ENCODE data around the gene FHOD3. TPM values are rescaled to one million over a fixed set of nuclear protein-coding genes. Genes with fewer than 3 reads are reported as not detected.

FHOD3 gene
- total RNA-seq, 4 donors from 2014 or later: 24.1 to 51.4 (median 33.8) TPM

DNA sequence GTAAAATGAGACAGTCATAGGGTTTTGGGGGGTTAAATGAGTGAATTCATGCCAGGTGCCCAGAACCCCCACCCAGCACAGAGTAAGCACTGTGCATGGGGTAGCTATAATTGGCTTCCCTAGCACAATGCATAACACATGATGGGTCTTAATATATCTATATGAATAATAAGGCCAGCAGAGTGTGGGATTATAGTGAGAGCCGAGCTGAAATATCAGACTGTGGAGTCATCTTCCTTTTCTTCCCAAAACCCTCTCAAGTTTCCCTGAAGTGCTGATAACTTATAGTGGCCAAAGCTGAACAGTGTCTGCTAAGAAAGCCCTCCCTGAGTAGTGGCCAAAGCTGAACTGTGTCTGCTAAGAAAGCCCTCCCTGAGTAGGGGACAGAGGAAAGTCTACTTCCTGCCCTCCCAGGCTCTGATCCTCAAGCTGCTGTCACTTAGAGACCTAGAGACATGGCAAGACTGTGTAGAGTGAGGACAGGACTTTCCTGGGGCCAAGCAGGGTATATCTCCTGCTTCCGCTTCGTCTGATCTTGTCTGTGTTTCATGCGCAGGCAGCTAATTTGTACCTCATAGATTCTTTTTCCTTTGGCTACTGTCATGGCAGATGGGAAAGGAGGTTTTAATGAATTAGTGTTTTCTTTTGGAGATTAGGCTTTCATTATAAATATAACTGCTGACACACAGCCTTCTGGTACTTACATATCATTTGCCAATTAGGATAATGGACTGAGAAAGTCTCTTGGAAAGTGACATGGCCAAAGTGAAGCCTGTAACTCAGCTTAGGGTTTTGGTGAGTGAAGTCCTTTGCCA lies 94.9 kb downstream of the FHOD3 start:
- 89% methylated on average over 4 of the region's 4 CpGs for WGBS
- DNase-seq (ENCODE audit: extremely low spot score): no peak
- TF ChIP-seq POLR2AphosphoS5 (IDR thresholded peaks at IDR 0.05): no peak
- TF ChIP-seq EP300 (IDR thresholded peaks at IDR 0.05): no peak
- TF ChIP-seq, protein P1, sequence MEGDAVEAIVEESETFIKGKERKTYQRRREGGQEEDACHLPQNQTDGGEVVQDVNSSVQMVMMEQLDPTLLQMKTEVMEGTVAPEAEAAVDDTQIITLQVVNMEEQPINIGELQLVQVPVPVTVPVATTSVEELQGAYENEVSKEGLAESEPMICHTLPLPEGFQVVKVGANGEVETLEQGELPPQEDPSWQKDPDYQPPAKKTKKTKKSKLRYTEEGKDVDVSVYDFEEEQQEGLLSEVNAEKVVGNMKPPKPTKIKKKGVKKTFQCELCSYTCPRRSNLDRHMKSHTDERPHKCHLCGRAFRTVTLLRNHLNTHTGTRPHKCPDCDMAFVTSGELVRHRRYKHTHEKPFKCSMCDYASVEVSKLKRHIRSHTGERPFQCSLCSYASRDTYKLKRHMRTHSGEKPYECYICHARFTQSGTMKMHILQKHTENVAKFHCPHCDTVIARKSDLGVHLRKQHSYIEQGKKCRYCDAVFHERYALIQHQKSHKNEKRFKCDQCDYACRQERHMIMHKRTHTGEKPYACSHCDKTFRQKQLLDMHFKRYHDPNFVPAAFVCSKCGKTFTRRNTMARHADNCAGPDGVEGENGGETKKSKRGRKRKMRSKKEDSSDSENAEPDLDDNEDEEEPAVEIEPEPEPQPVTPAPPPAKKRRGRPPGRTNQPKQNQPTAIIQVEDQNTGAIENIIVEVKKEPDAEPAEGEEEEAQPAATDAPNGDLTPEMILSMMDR (IDR thresholded peaks at IDR 0.05): no peak
- no peak for TF ChIP-seq POLR2A (IDR thresholded peaks at IDR 0.05; ENCODE audit: low read depth)
- H3K36me3 ChIP-seq: no peaks in the 10 kb centered on the region
- peaks cover 0 to 11% (median 0%) of the 10 kb centered on the region in 4 donors for H3K4me1 ChIP-seq
- no peak overlapping the region for H3K27ac ChIP-seq (replicated peaks in 1 of 4)
- peaks cover 0 to 18% (median 12%) of the 10 kb centered on the region in 4 donors for H3K9me3 ChIP-seq
- intact Hi-C loops (cut with DNase I): no loop called here
- H3K27me3 ChIP-seq: no peaks in the 10 kb centered on the region
- H3K4me3 ChIP-seq: no peak overlapping the region

DNA sequence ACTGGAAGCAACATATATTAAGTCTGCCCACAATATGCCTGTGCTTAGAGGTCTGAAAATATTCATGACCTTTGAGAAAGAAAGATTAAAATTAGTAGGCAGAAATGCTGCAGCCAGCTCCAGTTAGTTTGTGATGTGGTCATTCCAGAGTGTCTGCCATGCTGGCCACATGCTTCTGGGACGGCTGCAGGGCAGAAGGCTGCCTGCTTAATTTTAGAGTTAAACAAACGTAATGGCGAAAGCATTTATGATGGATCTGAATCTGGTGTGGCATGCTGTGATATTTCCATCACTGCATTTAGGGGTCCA lies 95.4 kb downstream of the FHOD3 start:
- no peak overlapping the region for H3K27ac ChIP-seq (replicated peaks in 1 of 4)
- 89% methylated on average over 3 of the region's 3 CpGs for WGBS
- no peak for DNase-seq (ENCODE audit: extremely low spot score)
- no peak overlapping the region for H3K4me3 ChIP-seq
- H3K27me3 ChIP-seq: no peaks in the 10 kb centered on the region
- TF ChIP-seq POLR2A (IDR thresholded peaks at IDR 0.05; ENCODE audit: low read depth): no peak
- TF ChIP-seq EP300 (IDR thresholded peaks at IDR 0.05): no peak
- TF ChIP-seq POLR2AphosphoS5 (IDR thresholded peaks at IDR 0.05): no peak
- TF ChIP-seq, protein P1 (IDR thresholded peaks at IDR 0.05): no peak
- peaks cover 0 to 11% (median 0%) of the 10 kb centered on the region in 4 donors for H3K4me1 ChIP-seq
- no peaks in the 10 kb centered on the region for H3K36me3 ChIP-seq
- intact Hi-C loops (cut with DNase I): no loop called here
- H3K9me3 ChIP-seq: peaks cover 0 to 18% (median 12%) of the 10 kb centered on the region in 4 donors

DNA sequence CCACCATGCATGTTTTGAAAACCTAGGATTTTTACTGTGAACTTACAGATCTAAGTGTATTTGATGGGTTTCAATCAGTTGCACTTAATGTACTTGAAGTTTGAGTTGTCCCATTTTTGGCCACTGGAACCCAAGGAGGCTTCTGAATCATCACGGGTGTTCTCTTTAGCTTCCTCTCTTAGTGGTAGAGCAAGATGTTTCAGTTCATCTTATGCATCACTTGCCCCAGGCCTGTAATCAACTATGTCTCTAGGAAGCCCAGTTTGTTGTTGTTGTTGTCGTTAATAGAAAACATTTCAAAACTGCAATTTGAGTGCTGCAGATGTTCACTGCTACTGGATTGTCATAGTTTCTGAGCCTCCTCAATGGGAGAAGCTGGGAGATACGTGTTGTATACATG lies 97.0 kb downstream of the FHOD3 start:
- DNase-seq (ENCODE audit: extremely low spot score): peak; percentile 53
- Histone ChIP-seq H3K27ac (replicated peaks in 1 of 4) (no peak overlapping the region), H3K9me3 (peaks cover 0 to 18% (median 12%) of the 10 kb centered on the region in 4 donors), H3K27me3 (no peaks in the 10 kb centered on the region), H3K4me1 (peaks cover 0 to 16% (median 0%) of the 10 kb centered on the region in 4 donors), H3K36me3 (no peaks in the 10 kb centered on the region), H3K4me3 (no peak overlapping the region)
- 91% methylated on average over 3 of the region's 3 CpGs for WGBS
- intact Hi-C loops (cut with DNase I): no loop called here
- TF ChIP-seq POLR2AphosphoS5 (IDR thresholded peaks at IDR 0.05): no peak
- TF ChIP-seq, protein P1 (IDR thresholded peaks at IDR 0.05): no peak
- no peak for TF ChIP-seq POLR2A (IDR thresholded peaks at IDR 0.05; ENCODE audit: low read depth)
- no peak for TF ChIP-seq EP300 (IDR thresholded peaks at IDR 0.05)

DNA sequence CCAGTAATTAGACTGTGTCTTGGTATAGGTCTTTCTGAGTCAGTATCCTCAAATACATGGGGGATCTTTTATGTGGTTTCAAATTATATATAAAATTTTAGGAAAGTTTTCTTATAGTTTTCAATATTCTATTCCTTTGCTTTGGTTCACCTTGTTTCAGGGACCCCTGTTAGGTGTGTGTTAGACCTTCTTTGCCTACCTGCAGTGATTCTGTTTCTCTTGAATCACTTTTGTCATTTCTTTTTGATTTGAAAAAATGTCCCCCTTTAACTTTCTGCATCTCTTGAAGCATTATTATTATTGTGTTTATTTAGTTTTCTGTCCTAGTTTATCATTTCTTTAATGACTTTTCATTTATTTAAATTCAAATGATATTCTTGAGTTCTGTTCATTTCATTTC lies 98.7 kb downstream of the FHOD3 start:
- no peak for DNase-seq (ENCODE audit: extremely low spot score)
- Histone ChIP-seq H3K4me3 (no peak overlapping the region), H3K27me3 (no peaks in the 10 kb centered on the region), H3K27ac (replicated peaks in 1 of 4) (no peak overlapping the region), H3K36me3 (no peaks in the 10 kb centered on the region), H3K9me3 (peaks cover 0 to 18% (median 12%) of the 10 kb centered on the region in 4 donors), H3K4me1 (peaks cover 0 to 12% (median 0%) of the 10 kb centered on the region in 4 donors)
- intact Hi-C loops (cut with DNase I): no loop called here
- TF ChIP-seq POLR2A (IDR thresholded peaks at IDR 0.05; ENCODE audit: low read depth): no peak
- no peak for TF ChIP-seq EP300 (IDR thresholded peaks at IDR 0.05)
- TF ChIP-seq POLR2AphosphoS5 (IDR thresholded peaks at IDR 0.05): no peak
- TF ChIP-seq, protein P1 (IDR thresholded peaks at IDR 0.05): no peak

Data from esophagus muscularis mucosa (tissue), 4 donors.